ENCODE results near the gene TMEM178A.
"Not testable (repeated sequence)": the region's sequence is repeated elsewhere in the genome, so short reads cannot be mapped to it uniquely, and the experiment has no call there.

Gene TMEM178A

DNA sequence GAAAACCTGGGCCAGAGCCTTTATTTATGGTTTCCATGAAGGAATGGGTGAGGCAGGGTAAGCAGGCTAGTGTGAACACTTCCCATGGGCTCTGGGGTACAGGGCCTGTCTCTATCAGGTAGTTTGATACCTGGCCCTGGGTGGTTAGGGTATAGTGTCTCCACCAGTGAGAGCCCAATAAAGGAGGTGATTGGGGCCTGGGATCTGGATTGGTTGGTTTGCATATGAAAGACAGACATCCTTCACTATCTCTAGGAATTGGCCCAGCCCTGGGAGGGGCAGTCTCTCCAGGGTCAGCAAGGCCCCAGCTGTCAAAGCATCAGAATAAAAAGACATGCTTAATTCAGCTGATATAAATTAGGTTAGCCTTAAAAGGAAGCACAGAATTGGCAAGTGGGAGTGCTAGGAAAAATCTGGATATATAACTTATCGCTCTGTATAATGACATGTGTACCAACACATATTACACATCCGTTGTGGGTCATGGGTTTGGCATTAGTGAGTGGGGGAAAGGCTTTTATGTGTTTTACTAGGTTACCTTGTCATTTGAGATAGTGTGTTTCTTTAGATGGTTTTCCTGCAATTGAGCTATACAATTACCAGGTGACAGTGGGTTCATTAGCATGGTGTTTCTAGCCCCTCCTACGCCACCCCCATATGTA is 18.5 kb upstream of the TMEM178A start:
- DNase-seq (ENCODE audit: low read depth in 2 of 2, low spot score in 1 of 2): no peak

- DNase-seq (ENCODE audit: low read depth in 2 of 2, low spot score in 1 of 2): no peak
These were observed 17.1 kb upstream of the TMEM178A start for GRCh38 chr2:39648580-39648979.

GRCh38 chr2:39649511-39649910 is 16.2 kb upstream of the TMEM178A start:
- DNase-seq (ENCODE audit: low read depth in 2 of 2, low spot score in 1 of 2): no peak

DNA sequence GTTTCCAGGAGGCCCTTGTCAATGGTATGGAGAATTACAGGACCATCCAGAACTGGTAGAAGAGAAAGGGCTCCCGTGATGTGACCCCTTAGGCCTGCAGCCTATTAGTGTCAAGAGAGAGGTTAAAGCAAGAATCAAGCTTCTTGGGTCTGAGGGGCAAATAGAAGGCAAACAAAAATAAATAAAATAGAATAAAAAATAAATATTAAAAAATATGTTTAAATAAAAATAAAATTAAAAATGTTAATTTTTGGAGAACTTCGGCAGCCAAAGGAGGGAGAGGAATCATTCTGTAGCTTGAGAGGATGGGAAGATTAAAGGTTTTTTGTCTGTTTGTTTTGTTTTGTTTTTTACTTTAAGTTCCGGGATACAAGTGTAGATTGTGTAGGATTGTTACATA is 15.2 kb upstream of the TMEM178A start:
- no peak for DNase-seq (ENCODE audit: low read depth in 2 of 2, low spot score in 1 of 2)

DNA sequence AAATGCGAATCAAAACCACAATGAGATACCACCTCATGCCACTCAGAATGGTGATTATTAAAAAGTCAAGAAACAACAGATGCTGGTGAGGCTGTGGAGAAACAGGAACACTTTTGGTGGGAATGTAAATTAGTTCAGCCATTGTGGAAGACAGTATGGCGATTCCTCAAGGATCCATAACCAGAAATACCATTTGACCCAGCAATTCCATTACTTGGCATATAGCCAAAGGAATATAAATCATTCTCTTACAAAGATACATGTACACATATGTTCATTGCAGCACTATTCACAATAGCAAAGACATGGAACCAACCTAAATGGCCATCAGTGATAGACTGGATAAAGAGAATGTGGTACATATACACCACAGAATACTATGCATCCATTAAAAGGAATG is 9.5 kb upstream of the TMEM178A start:
- not testable (repeated sequence) for DNase-seq (ENCODE audit: low read depth in 2 of 2, low spot score in 1 of 2)

DNA sequence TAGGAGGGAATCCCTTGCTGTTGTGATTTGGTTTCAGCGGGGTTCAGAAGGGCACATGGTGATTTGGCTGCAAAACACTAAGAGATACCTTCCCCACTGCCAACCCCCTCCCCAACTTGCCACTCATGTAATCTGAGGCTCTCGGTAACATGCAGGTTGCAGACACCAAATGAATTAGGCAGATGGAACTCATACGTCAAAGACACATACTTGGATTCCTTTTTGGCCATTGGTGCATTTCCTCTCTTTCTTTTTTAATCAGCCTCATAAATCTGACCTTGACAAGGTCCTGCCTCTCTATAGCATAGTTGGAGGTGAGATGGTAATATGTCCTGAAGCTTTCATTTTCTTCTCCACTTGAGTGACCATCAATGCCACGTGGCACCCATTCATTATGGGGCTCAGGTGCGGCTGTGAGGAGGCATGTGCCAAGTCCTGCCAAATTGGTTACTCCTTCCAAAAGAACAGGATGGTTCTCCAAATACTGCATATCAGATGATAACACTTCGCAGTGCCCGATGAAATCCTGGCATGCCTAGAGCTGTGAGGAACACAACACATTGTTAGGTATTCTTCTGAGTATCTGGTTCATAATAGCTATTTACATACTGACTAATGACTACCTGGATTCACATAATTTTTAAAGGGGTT is 8.3 kb upstream of the TMEM178A start:
- no peak for DNase-seq (ENCODE audit: low read depth in 2 of 2, low spot score in 1 of 2)

GRCh38 chr2:39658371-39658770 is 7.3 kb upstream of the TMEM178A start:
- no peak for DNase-seq (ENCODE audit: low read depth in 2 of 2, low spot score in 1 of 2)

- no peak for DNase-seq (ENCODE audit: low read depth in 2 of 2, low spot score in 1 of 2)
These were observed 5.7 kb upstream of the TMEM178A start for GRCh38 chr2:39659765-39660611.

DNA sequence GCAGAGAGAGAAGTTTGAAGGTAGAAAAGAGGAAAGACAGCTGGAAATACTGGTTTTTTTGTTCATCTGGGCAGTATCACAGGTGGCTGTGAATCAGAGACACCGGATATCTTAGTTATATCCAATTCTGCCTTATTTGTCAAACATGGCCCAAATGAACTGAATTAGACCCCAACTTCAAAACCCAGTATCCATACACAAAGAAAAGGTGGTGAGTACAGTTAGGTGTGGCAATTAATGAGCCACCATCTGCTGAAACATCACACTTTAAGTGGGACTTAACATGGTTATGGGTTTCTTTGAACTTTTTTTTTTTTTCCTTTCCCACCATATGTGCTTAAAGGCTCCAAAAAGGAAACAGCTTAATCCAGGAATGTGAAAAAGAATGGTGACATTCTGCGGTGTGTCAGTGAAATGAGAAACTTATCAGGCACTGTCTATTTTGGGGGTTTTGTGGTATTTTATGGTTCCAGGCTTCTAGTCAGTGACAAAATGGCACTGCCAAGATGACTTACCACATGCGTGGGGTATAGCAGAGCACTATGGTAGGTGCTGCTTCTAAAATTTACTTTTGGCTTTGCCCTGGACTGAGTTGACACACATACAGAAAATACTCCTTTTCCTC is 5.0 kb upstream of the TMEM178A start:
- no peak for DNase-seq (ENCODE audit: low read depth in 2 of 2, low spot score in 1 of 2)

- no peak for DNase-seq (ENCODE audit: low read depth in 2 of 2, low spot score in 1 of 2)
These were observed 3.9 kb upstream of the TMEM178A start for GRCh38 chr2:39661826-39662225.

GRCh38 chr2:39663187-39663930 is 2.4 kb upstream of the TMEM178A start:
- DNase-seq (ENCODE audit: low read depth in 2 of 2, low spot score in 1 of 2): no peak

GRCh38 chr2:39664232-39664887 is 1.4 kb upstream of the TMEM178A start:
- no peak for DNase-seq (ENCODE audit: low read depth in 2 of 2, low spot score in 1 of 2)

GRCh38 chr2:39664888-39665591 is 677 bp upstream of the TMEM178A start:
- no peak for DNase-seq (ENCODE audit: low read depth in 2 of 2, low spot score in 1 of 2)

- DNase-seq (ENCODE audit: low read depth in 2 of 2, low spot score in 1 of 2): no peak
These were observed 879 bp downstream of the TMEM178A start for GRCh38 chr2:39666491-39667101.

DNA sequence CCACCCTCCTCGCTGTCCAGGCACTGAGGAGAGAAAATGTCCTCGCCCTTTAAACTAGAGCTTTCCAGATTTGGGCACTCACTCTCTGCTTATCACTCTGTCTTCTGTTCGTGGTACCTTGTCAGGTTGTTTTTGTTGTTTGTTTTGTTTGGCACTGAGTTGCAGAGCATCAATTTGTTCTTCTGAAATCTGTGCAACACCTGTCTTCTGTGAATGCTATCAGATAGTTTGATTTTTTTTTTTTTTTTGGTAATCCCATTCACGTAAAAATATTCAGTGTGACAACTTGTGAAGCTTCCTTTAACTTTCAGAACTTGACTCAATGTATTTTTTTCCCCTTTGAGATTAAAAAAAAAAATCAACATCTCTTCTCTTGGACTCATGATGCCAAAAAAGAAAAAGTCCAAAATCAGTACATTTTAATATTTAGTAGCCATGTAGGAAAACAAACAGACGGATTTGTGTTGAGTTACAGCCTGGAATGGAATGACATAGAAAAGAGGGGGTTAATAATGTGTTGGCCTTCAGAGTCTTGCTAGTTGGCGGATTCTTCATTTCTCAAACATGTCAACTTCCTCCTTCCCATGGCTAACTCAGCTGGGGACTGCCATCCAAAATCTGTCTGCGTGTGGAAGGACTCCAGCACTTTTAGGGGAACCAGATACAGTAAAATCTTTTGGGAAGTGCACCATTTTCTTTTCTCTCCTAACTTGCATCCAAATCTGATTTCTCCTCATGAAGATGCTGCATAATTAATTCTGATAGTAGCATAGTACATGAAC is 1.6 kb downstream of the TMEM178A start:
- no peak for DNase-seq (ENCODE audit: low read depth in 2 of 2, low spot score in 1 of 2)

DNA sequence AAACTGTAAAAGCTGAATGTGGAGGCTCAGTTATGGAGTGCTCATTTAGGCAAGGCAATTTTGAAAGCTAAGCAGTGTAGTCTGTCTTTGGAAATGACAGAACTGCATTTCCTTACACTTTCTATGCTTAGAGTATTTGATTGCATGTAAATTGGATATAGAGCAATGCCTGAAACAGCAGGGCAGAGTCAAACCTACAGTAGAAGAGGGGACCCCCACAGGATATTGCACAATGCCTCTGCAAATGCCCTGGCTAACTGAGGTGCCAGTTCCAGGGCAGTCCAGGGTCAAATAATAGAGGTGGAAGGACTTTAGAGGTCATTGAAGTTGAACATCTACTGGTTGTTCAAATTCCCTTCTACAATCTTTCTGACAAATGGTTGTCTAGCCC is 2.2 kb downstream of the TMEM178A start:
- no peak for DNase-seq (ENCODE audit: low read depth in 2 of 2, low spot score in 1 of 2)

DNA sequence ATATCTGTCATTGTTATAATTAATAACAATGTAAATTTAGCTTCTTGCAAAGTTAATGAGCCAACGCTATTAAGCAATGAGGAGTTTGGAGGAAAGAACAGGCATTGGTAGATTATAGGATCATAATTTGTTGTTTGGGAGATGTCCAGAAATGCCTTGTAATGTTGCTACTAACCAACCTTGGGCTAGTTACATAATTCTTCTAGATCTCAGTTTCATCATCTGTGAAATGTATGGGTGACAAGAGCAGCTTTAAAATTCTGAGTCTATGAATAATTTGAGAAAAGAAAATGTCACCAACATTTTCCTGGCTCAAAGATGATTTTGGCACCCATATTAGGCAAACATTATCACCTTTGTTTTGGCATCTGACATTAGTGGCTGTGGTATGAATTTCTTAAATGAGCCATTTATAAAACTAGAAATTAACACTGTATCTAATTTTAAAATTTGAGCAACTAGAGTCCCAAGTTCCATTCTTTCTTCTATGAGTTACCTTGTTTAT is 2.9 kb downstream of the TMEM178A start:
- DNase-seq (ENCODE audit: low read depth in 2 of 2, low spot score in 1 of 2): no peak

GRCh38 chr2:39671604-39672003 is 5.9 kb downstream of the TMEM178A start:
- DNase-seq (ENCODE audit: low read depth in 2 of 2, low spot score in 1 of 2): no peak
